PC-3 (cell line): Measurements from ENCODE around the gene MTM1.

Experiments used
- EZH2 ChIP-seq: fragments of 300-600 bp; sonication (generic); IDR thresholded peaks from one replicate; pipeline ENCODE4 v1.6.1; 2017; ENCODE audit warnings: antibody characterized with exemption, mild to moderate bottlenecking, low read length; ENCODE audit not compliant: unreplicated experiment
- EZH2phosphoT487 ChIP-seq: fragments of 300-600 bp; sonication (generic); IDR thresholded peaks from 2 replicates; pipeline ENCODE4 v1.6.1; 2018; ENCODE audit warnings: mild to moderate bottlenecking, antibody characterized with exemption, low read length, borderline replicate concordance
- TF ChIP-seq, protein P1 (sequence below): fragments of 300-600 bp; sonication (generic); conservative IDR thresholded peaks from 2 replicates; pipeline ENCODE4 v1.5.1; 2017; ENCODE audit warnings: antibody characterized with exemption, low read depth, mild to moderate bottlenecking, low read length

DNA sequence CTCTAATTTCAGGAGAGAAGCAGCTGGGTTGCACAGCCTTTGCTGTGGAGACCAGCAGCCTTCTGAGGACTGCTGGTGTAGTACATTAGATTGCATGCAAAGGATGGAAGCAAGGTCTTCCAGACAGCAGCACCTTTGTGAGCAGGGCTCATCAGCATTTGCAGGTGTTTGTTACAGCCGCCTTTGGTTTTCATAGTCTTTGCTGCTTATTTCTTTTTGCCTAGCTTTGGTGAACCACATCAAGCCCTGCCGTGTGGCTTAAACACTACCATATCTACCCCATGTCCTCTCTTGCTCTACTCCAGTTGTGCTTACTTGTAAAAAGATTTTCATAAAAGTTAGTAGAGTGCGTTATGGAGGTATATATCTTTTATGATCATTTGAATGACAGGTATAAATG is 57.5 kb downstream of the MTM1 start:
- TF ChIP-seq, protein P1, sequence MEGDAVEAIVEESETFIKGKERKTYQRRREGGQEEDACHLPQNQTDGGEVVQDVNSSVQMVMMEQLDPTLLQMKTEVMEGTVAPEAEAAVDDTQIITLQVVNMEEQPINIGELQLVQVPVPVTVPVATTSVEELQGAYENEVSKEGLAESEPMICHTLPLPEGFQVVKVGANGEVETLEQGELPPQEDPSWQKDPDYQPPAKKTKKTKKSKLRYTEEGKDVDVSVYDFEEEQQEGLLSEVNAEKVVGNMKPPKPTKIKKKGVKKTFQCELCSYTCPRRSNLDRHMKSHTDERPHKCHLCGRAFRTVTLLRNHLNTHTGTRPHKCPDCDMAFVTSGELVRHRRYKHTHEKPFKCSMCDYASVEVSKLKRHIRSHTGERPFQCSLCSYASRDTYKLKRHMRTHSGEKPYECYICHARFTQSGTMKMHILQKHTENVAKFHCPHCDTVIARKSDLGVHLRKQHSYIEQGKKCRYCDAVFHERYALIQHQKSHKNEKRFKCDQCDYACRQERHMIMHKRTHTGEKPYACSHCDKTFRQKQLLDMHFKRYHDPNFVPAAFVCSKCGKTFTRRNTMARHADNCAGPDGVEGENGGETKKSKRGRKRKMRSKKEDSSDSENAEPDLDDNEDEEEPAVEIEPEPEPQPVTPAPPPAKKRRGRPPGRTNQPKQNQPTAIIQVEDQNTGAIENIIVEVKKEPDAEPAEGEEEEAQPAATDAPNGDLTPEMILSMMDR, result no peak
- TF ChIP-seq EZH2phosphoT487 (no peak), EZH2 (no peak)
